Right forelimb (tissue), 1 donor: ENCODE measurements around the gene SIGLEC12.
"Not testable (repeated sequence)": the region's sequence is repeated elsewhere in the genome, so short reads cannot be mapped to it uniquely, and the experiment has no call there.

ENCODE experiments used
- DNase-seq: peaks from one replicate; pipeline ENCODE4 v3.0.0-alpha.2; 2018

SIGLEC12 gene

GRCh38 chr19:51521781-51522180, 20.2 kb upstream of the SIGLEC12 start:
- no peak for DNase-seq

- no peak for DNase-seq
Measured at GRCh38 chr19:51521357-51521756, 19.8 kb upstream of the SIGLEC12 start.

- DNase-seq, result no peak
Measured at GRCh38 chr19:51520728-51521127, 19.1 kb upstream of the SIGLEC12 start.

- no peak for DNase-seq
Measured at GRCh38 chr19:51514866-51515481, 13.4 kb upstream of the SIGLEC12 start.

GRCh38 chr19:51513968-51514367, 12.4 kb upstream of the SIGLEC12 start:
- no peak for DNase-seq

- no peak for DNase-seq
Measured at GRCh38 chr19:51511353-51511752, 9.8 kb upstream of the SIGLEC12 start.

GRCh38 chr19:51509823-51510660, 8.4 kb upstream of the SIGLEC12 start:
- DNase-seq, result no peak

GRCh38 chr19:51508059-51508733, 6.6 kb upstream of the SIGLEC12 start:
- DNase-seq, result no peak

- DNase-seq, result no peak
Measured at GRCh38 chr19:51507640-51508058, 6.0 kb upstream of the SIGLEC12 start.

- DNase-seq, result no peak
Measured at GRCh38 chr19:51507192-51507591, 5.6 kb upstream of the SIGLEC12 start.

- DNase-seq, result no peak
Measured at GRCh38 chr19:51505904-51506303, 4.3 kb upstream of the SIGLEC12 start.

GRCh38 chr19:51503896-51504295, 2.3 kb upstream of the SIGLEC12 start:
- no peak for DNase-seq

GRCh38 chr19:51503286-51503817, 1.8 kb upstream of the SIGLEC12 start:
- no peak for DNase-seq

GRCh38 chr19:51500931-51501330, 669 bp downstream of the SIGLEC12 start:
- DNase-seq, result not testable (repeated sequence)

GRCh38 chr19:51497666-51498065, 3.9 kb downstream of the SIGLEC12 start:
- no peak for DNase-seq

GRCh38 chr19:51493776-51494175, 7.8 kb downstream of the SIGLEC12 start:
- DNase-seq, result no peak

GRCh38 chr19:51491586-51491985, 10.0 kb downstream of the SIGLEC12 start:
- DNase-seq, result no peak

GRCh38 chr19:51490676-51491075, 10.9 kb downstream of the SIGLEC12 start:
- DNase-seq, result no peak

- DNase-seq, result no peak
Measured at GRCh38 chr19:51489113-51489512, 12.5 kb downstream of the SIGLEC12 start.

- no peak for DNase-seq
Measured at GRCh38 chr19:51488491-51488890, 13.1 kb downstream of the SIGLEC12 start.

GRCh38 chr19:51485960-51486660, 15.5 kb downstream of the SIGLEC12 start:
- DNase-seq, result no peak

- no peak for DNase-seq
Measured at GRCh38 chr19:51480590-51480989, 21.0 kb downstream of the SIGLEC12 start.
